Left lung (tissue), 10 donors: ENCODE measurements around the gene PEMT. TPM values are rescaled to one million over a fixed set of nuclear protein-coding genes. Genes with fewer than 3 reads are reported as not detected.

Experiments
- ATAC-seq: fragments of 200-7000 bp; cut with Tn5 transposase; one replicate; pipeline ENCODE4 v1.9.1; 2020; ENCODE audit warnings: moderate library complexity
- DNase-seq, 4 donors: peaks; one replicate each; pipeline ENCODE4 v3.0.0-alpha.2; 2013 to 2020
- H3K27ac ChIP-seq, 2 donors: fragments of 200-600 bp; sonication (generic) in 1 of 2; one replicate each; pipeline versions ENCODE4 v1.5.0 to v1.8.0; 2020 to 2021
- H3K27me3 ChIP-seq, 2 donors: fragments of 200-600 bp; sonication (generic) in 1 of 2; one replicate each; pipeline versions ENCODE4 v1.5.0 to v1.8.0; 2020 to 2021
- H3K36me3 ChIP-seq, 2 donors: fragments of 200-600 bp; sonication (generic) in 1 of 2; one replicate each; pipeline versions ENCODE4 v1.5.0 to v1.8.0; 2020 to 2021
- H3K4me1 ChIP-seq, 2 donors: fragments of 200-600 bp; one replicate each; pipeline ENCODE4 v1.8.0; 2021
- H3K4me3 ChIP-seq, 2 donors: fragments of 200-600 bp; sonication (generic) in 1 of 2; one replicate each; pipeline versions ENCODE4 v1.5.0 to v1.8.0; 2020 to 2021; ENCODE audit warnings: mild to moderate bottlenecking in 1 of 2
- H3K9me3 ChIP-seq, 2 donors: fragments of 200-600 bp; sonication (generic) in 1 of 2; one replicate each; pipeline versions ENCODE4 v1.5.0 to v1.8.0; 2020 to 2021
- CTCF ChIP-seq, 2 donors: fragments of 200-600 bp; sonication (generic) in 1 of 2; IDR thresholded peaks; one replicate each; pipeline versions ENCODE4 v1.5.0 to v1.8.0; 2021; ENCODE audit warnings: antibody characterized with exemption in 2 of 2
- intact Hi-C, 2 donors: fragments of 100-400 bp; cut with DNase I; formaldehyde crosslinking; loops; one replicate each; pipeline versions ENCODE4 v1.11.2 to v1.14.2; 2022
- polyA plus RNA-seq, 6 donors: library from polyadenylated mRNA; unstranded; fragments of 120-200 nt; gene quantifications; one replicate each; pipeline ENCODE4 v1.2.1, GENCODE V29; 2013; ENCODE audit not compliant: insufficient read length in 6 of 6
- total RNA-seq, 2 donors: library from RNA; stranded (reverse); fragmentation: NEBNext Ultra II Directional; extraction: Animal tissue kit (Norgen Biotek cat#: 25700); gene quantifications; one replicate each; pipeline ENCODE4 v1.2.1, GENCODE V29; 2021
- donor health status: DM: no; HTN: yes; CAD: no.
- donor health status: DM: no; HTN: no; CAD: no.

The PEMT gene
- total and polyA plus RNA-seq, 8 donors, result 22.3 to 38.7 (median 28.3) TPM

GRCh38 chr17:17566896-17567513 lies 24.5 kb downstream of the PEMT start:
- no peaks in the 10 kb centered on the region for H3K9me3 ChIP-seq
- H3K4me3 ChIP-seq, result no peak overlapping the region
- peak overlapping the region in 1 of 2 donors; percentile 20 for H3K27ac ChIP-seq
- TF ChIP-seq CTCF (IDR thresholded peaks at IDR 0.05), result no peak
- peaks cover 8 to 20% of the 10 kb centered on the region in 2 donors for H3K4me1 ChIP-seq
- ATAC-seq, result no peak
- H3K36me3 ChIP-seq, result no peaks in the 10 kb centered on the region
- intact Hi-C loops, result loop anchor here in 1 of 2 donors (5.0 kb wide), 1 partner anchor 70 kb away; the partner anchor contains the start of gene RASD1
- DNase-seq, result no peak
- H3K27me3 ChIP-seq, result no peaks in the 10 kb centered on the region

DNA sequence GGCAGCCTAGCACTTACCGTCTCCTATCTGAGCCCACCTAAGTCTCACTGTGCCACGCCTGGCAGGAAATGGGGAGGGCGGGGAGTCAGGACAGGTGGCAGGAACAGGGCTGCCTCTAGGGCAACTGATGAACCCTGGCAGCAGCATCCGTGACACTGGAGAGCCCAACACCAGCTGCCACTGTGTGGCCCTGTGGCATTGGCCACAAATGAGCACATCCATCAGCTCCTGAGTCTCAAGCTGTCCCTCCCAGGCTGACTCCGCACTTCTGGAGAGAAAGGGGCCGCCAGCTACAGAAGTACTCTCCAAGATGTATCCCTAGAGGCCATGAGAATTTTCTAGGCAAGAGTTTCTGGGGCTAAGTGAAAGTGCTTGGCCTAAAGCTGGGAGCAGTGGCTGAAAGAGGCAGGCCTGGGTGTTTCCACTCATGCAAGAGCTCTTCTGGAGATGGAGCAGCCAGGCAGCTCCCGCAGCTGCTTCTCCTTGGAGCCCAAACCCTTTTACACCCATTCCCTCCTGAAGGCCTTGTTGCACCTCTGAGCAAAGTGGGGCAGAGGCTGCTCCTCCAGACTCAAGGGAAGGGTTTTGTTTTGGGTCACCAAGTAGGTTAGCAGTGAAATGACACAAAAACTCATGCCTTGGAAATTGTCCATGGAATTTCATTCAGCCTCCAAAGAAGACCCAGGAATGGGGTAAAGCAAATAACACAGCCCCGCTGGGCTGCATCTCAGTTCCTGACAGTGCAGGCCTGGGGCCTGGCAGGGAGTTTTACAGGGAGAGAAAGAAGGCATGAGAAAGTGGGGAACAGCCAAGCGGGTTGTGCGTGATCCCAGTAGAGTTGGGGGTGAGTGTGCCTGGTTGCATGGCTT lies 25.8 kb downstream of the PEMT start:
- intact Hi-C loops, result loop anchor here in 1 of 2 donors (5.0 kb wide), 1 partner anchor 68 kb away; the partner anchor contains the start of gene RASD1
- ATAC-seq, result peak; percentile 4

DNA sequence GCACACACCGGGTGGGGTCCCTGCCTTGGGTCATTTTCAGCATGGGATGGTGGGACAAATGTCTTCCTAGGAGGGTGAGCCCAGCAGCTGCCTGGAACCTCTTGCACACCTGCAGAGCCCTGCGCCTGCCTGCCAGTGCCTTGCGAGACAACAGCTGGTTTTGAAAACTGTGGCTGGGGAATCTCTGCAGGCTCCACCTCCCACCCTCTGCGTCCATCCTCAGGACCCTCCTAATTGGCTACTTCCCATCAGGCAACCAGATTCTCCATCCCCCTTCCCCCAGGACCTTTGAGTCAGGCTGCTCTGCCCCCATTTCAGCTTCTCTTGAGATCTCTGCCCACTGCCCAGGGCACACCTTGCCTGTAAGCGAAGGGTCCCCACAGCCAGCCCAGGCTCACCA lies 26.6 kb downstream of the PEMT start:
- no peak for TF ChIP-seq CTCF (IDR thresholded peaks at IDR 0.05)
- no peak for ATAC-seq
- Histone ChIP-seq H3K9me3 (no peaks in the 10 kb centered on the region), H3K27ac (no peak overlapping the region), H3K27me3 (no peaks in the 10 kb centered on the region), H3K4me3 (no peak overlapping the region), H3K36me3 (no peaks in the 10 kb centered on the region), H3K4me1 (peaks cover 16 to 25% of the 10 kb centered on the region in 2 donors)
- no peak for DNase-seq
- intact Hi-C loops, result loop anchor here in 1 of 2 donors (5.0 kb wide), 1 partner anchor 68 kb away; the partner anchor contains the start of gene RASD1

More for the DNA sequence above, 25.8 kb downstream of the PEMT start:
- H3K27me3 ChIP-seq, result no peaks in the 10 kb centered on the region
- H3K36me3 ChIP-seq, result no peaks in the 10 kb centered on the region
- no peak overlapping the region for H3K4me3 ChIP-seq
- H3K9me3 ChIP-seq, result no peaks in the 10 kb centered on the region
- TF ChIP-seq CTCF (IDR thresholded peaks at IDR 0.05), result no peak
- peaks cover 16 to 25% of the 10 kb centered on the region in 2 donors for H3K4me1 ChIP-seq
- H3K27ac ChIP-seq, result peak overlapping the region in 1 of 2 donors; percentile 33
- no peak for DNase-seq

- no peak for TF ChIP-seq CTCF (IDR thresholded peaks at IDR 0.05)
- no peaks in the 10 kb centered on the region for H3K9me3 ChIP-seq
- peaks cover 16 to 25% of the 10 kb centered on the region in 2 donors for H3K4me1 ChIP-seq
- H3K27ac ChIP-seq, result no peak overlapping the region
- intact Hi-C loops, result no loop called here
- no peak overlapping the region for H3K4me3 ChIP-seq
- no peaks in the 10 kb centered on the region for H3K36me3 ChIP-seq
- no peak for DNase-seq
- H3K27me3 ChIP-seq, result no peaks in the 10 kb centered on the region
- ATAC-seq, result no peak
These were observed 27.2 kb downstream of the PEMT start for GRCh38 chr17:17564323-17564722.

DNA sequence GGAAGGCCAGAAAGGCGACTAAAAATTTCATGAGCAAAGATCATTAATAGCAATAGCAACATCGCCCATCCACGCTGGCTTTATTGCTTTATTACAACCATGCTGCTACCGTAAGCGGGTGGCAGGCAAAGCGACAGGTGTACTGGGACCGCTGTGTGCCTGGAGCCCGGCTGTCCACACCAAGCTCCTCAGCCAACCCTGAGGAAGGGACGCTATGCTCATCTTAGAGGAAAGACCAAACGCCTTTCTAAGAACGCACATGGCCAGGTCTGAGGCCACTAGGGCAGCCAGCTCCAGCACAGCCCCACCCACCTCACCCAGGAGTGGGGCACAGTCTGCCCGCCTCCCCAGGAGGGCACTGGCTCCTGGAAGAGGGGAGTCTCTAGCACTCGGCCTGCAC lies 28.0 kb downstream of the PEMT start:
- Histone ChIP-seq H3K27ac (no peak overlapping the region), H3K36me3 (no peaks in the 10 kb centered on the region), H3K27me3 (no peaks in the 10 kb centered on the region), H3K4me1 (peaks cover 16 to 25% of the 10 kb centered on the region in 2 donors), H3K4me3 (no peak overlapping the region), H3K9me3 (no peaks in the 10 kb centered on the region)
- DNase-seq (no peak), ATAC-seq (no peak)
- intact Hi-C loops, result no loop called here
- no peak for TF ChIP-seq CTCF (IDR thresholded peaks at IDR 0.05)
